Thoracic aorta (tissue), 2 donors: Measurements from ENCODE around the gene MMAB. TPM values are rescaled to one million over a fixed set of nuclear protein-coding genes. Genes with fewer than 3 reads are reported as not detected.

Source experiments
- ATAC-seq: fragments of 150-250 bp; one replicate; pipeline ENCODE4 v1.8.0; 2017; ENCODE audit warnings: low read depth; ENCODE audit not compliant: insufficient number of reproducible peaks, low FRiP score
- DNase-seq: peaks from one replicate; pipeline ENCODE4 v3.0.0-alpha.2; 2020; ENCODE audit warnings: low spot score
- H3K27ac ChIP-seq, 2 donors: fragments of 200-600 bp; sonication (generic); 1 replicate in 1 of 2; 2 replicates in 1 of 2; pipeline ENCODE4 v1.5.1; 2016; ENCODE audit warnings: mild to moderate bottlenecking in 2 of 2, moderate library complexity in 2 of 2
- H3K27me3 ChIP-seq: fragments of 200-600 bp; sonication (generic); replicated peaks from 2 replicates; pipeline ENCODE4 v1.6.0; 2016; ENCODE audit warnings: mild to moderate bottlenecking; ENCODE audit not compliant: insufficient read depth
- H3K36me3 ChIP-seq: fragments of 200-600 bp; sonication (generic); one replicate; pipeline ENCODE4 v1.5.1; 2016
- H3K4me1 ChIP-seq, 2 donors: fragments of 200-600 bp; sonication (generic); 1 replicate in 1 of 2; 2 replicates in 1 of 2; pipeline versions ENCODE4 v1.5.1 to v1.6.0; 2016; ENCODE audit warnings: low read depth in 2 of 2, mild to moderate bottlenecking in 1 of 2; ENCODE audit not compliant: control insufficient read depth in 1 of 2
- H3K4me3 ChIP-seq: fragments of 200-600 bp; sonication (generic); 2 replicates; pipeline ENCODE4 v1.5.1; 2016; ENCODE audit warnings: mild to moderate bottlenecking
- H3K9me3 ChIP-seq: fragments of 200-600 bp; sonication (generic); 2 replicates; pipeline ENCODE4 v1.5.1; 2016
- CTCF ChIP-seq: fragments of 200-600 bp; sonication (generic); IDR thresholded peaks from one replicate; pipeline ENCODE4 v1.5.1; 2019; ENCODE audit warnings: antibody characterized with exemption
- total RNA-seq, 2 donors: library from RNA; depleted of rRNA; stranded (reverse); fragments of >200 nt; gene quantifications; one replicate each; pipeline versions ENCODE4 v1.1.0 to v1.2.3, GENCODE V29; 2016

MMAB gene
- total RNA-seq = 10 to 100 TPM; 18.7 to 32.4 TPM

- Histone ChIP-seq H3K27me3 (no peaks in the 10 kb centered on the region), H3K27ac (peak within 1 kb of the TSS; percentile 55 to 70), H3K9me3 (no peaks in the 10 kb centered on the region), H3K36me3 (peaks cover 14% of the 10 kb centered on the region), H3K4me3 (peak within 1 kb of the TSS; percentile 90), H3K4me1 (peaks cover 5 to 22% of the 10 kb centered on the region in 2 donors)
- peak; percentile 100 for ATAC-seq
- peak; percentile 98 for DNase-seq
- TF ChIP-seq CTCF = no peak
Observed at GRCh38 chr12:109573029-109573913, at the start of gene MMAB, which contains the start of gene MVK. MMAB (minus strand) TSS chr12:109573504; CDS start chr12:109573480, 24 bp downstream. MVK (plus strand) TSS chr12:109573794; CDS start chr12:109574823, 1,029 bp downstream.

GRCh38 chr12:109621901-109622364 is 48.6 kb upstream of the MMAB start:
- no peak overlapping the region for H3K4me3 ChIP-seq
- H3K4me1 ChIP-seq = no peaks in the 10 kb centered on the region
- DNase-seq (no peak), ATAC-seq (no peak)
- no peaks in the 10 kb centered on the region for H3K36me3 ChIP-seq
- TF ChIP-seq CTCF = no peak
- H3K27me3 ChIP-seq = no peaks in the 10 kb centered on the region
- no peak overlapping the region for H3K27ac ChIP-seq
- H3K9me3 ChIP-seq = no peaks in the 10 kb centered on the region

GRCh38 chr12:109621211-109621694 is 47.9 kb upstream of the MMAB start:
- H3K4me1 ChIP-seq = no peaks in the 10 kb centered on the region

GRCh38 chr12:109619002-109619604 is 45.8 kb upstream of the MMAB start:
- no peak for ATAC-seq
- H3K9me3 ChIP-seq = no peaks in the 10 kb centered on the region
- no peaks in the 10 kb centered on the region for H3K27me3 ChIP-seq
- H3K36me3 ChIP-seq = no peaks in the 10 kb centered on the region
- no peak overlapping the region for H3K27ac ChIP-seq
- DNase-seq = no peak
- no peak overlapping the region for H3K4me3 ChIP-seq
- no peaks in the 10 kb centered on the region for H3K4me1 ChIP-seq
- no peak for TF ChIP-seq CTCF

More at GRCh38 chr12:109621211-109621694, 47.9 kb upstream of the MMAB start:
- H3K4me3 ChIP-seq = no peak overlapping the region
- H3K27me3 ChIP-seq = no peaks in the 10 kb centered on the region
- no peak for TF ChIP-seq CTCF
- ATAC-seq (no peak), DNase-seq (no peak)
- no peak overlapping the region for H3K27ac ChIP-seq
- H3K36me3 ChIP-seq = no peaks in the 10 kb centered on the region
- no peaks in the 10 kb centered on the region for H3K9me3 ChIP-seq

GRCh38 chr12:109618082-109618481 is 44.8 kb upstream of the MMAB start:
- no peak for DNase-seq
- ATAC-seq = no peak
- H3K4me3 ChIP-seq = no peak overlapping the region
- H3K27ac ChIP-seq = no peak overlapping the region
- H3K27me3 ChIP-seq = no peaks in the 10 kb centered on the region
- H3K36me3 ChIP-seq = no peaks in the 10 kb centered on the region
- no peaks in the 10 kb centered on the region for H3K9me3 ChIP-seq
- no peaks in the 10 kb centered on the region for H3K4me1 ChIP-seq
- no peak for TF ChIP-seq CTCF
